ENCODE measurements around the gene ERVFRD-1.

The ERVFRD-1 gene

DNA sequence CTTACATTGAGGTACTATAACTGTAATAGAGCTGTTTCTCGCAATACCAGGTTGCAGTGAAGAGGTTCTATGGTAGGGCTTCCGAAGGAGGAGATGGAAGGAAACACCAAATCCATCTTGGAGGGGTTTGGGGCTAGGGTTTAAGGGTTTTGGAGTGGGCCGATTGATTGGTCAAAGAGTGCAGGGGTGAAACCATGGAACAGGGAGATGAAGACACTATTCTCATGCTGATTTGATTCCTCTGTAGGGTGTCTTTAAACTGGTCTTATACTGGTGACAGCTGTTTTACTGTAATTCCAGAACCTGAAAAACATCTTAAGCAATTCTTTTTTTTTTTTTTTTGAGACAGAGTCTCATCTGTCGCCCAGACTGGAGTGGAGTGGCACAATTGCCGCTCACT, 10.1 kb downstream of the ERVFRD-1 start:
- in situ Hi-C loops (cut with MboI; ENCODE audit: low sequenced_read_pairs, unreplicated experiment): no loop called here
- no peak for DNase-seq (ENCODE audit: low spot score)
- TF ChIP-seq CTCF (IDR thresholded peaks at IDR 0.05; ENCODE audit: borderline replicate concordance, control extremely low read depth, extremely low read depth, insufficient read depth, missing control alignments): no peak

DNA sequence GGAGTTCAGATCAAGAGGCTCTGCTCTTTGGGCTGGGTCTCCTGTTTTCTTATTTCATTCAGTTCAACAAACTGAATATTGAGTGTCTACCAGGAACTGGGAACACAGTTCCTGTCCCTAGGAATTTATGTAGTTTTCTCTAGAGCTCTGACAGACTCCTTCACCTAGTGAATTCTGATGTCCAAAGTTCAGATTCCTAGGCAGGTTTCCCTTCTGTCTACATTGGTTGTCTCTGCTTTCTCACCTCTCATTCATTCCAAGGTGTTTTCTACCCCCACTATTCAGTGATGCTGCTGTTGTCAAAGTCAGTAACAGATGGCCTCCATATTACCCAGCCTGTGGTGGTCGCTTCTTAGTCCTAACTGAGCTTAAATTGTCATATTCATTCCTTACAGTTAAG, 13.5 kb downstream of the ERVFRD-1 start:
- in situ Hi-C loops (cut with MboI; ENCODE audit: low sequenced_read_pairs, unreplicated experiment): no loop called here
- DNase-seq (ENCODE audit: low spot score): no peak
- no peak for TF ChIP-seq CTCF (IDR thresholded peaks at IDR 0.05; ENCODE audit: borderline replicate concordance, control extremely low read depth, extremely low read depth, insufficient read depth, missing control alignments)

GRCh38 chr6:11097476-11097875, 14.0 kb downstream of the ERVFRD-1 start:
- no peak for TF ChIP-seq CTCF (IDR thresholded peaks at IDR 0.05; ENCODE audit: borderline replicate concordance, control extremely low read depth, extremely low read depth, insufficient read depth, missing control alignments)
- DNase-seq (ENCODE audit: low spot score): no peak
- in situ Hi-C loops (cut with MboI; ENCODE audit: low sequenced_read_pairs, unreplicated experiment): no loop called here

DNA sequence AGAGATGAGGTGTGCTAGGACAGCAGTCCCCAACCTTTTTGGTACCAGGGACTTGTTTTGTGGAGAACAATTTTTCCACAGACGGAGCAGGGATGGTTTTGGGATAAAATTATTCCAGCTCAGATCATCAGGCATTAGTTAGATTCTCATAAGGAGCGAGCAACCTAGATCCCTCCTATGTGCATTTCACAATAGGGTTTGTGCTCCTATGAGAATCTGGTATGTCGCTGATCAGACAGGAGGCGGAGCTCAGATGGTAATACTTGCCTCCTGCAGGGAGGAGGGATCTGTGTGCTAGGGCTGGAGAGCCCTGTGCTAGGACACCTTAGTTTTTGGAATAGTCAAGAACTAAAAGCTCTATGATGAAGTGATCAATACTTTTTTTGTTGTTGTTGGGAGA, 15.4 kb downstream of the ERVFRD-1 start:
- DNase-seq (ENCODE audit: low spot score): no peak
- TF ChIP-seq CTCF (IDR thresholded peaks at IDR 0.05; ENCODE audit: borderline replicate concordance, control extremely low read depth, extremely low read depth, insufficient read depth, missing control alignments): no peak
- in situ Hi-C loops (cut with MboI; ENCODE audit: low sequenced_read_pairs, unreplicated experiment): no loop called here

DNA sequence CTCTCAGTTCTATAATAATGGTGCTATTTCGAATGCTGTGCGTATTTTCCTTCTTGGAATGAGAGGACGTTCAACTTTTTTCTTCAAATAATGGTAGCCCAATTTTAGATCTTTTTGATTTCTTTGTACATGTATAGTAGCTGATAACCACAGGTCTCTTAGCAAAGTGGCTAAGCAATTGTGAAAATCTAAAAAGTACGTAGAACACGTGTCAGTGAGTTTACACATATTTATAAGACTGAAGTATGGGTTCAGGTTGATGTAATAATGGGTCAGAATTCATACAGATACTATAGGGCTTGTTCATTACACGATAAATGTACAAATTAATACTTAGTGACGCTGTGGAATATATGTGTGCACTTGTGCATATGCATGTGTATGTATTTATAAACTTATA, 16.6 kb downstream of the ERVFRD-1 start:
- TF ChIP-seq CTCF (IDR thresholded peaks at IDR 0.05; ENCODE audit: borderline replicate concordance, control extremely low read depth, extremely low read depth, insufficient read depth, missing control alignments): no peak
- in situ Hi-C loops (cut with MboI; ENCODE audit: low sequenced_read_pairs, unreplicated experiment): no loop called here
- DNase-seq (ENCODE audit: low spot score): no peak

DNA sequence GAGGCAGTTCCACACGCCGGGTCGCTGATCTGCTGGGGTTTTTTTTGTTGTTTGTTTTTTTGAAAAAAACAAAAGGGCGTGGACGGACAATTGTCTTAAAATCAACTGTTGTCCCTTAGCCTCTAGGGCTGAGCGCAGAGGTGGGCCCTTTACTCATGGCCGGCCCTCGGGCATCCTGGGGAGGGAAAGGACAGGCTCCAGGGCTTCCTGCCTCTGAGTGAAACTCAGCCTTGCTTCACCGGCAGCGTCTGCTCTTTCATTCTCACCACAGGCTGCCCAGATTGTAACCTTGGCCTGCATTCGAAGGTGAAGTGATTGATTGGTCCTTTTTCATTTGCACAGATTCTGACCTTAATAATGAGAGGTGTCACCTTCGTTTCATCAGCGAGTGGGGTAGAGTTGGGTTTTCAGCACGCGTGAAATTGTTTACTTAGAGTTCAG, 17.1 kb downstream of the ERVFRD-1 start:
- DNase-seq (ENCODE audit: low spot score): peak; percentile 66
- in situ Hi-C loops (cut with MboI; ENCODE audit: low sequenced_read_pairs, unreplicated experiment): no loop called here
- TF ChIP-seq CTCF (IDR thresholded peaks at IDR 0.05; ENCODE audit: borderline replicate concordance, control extremely low read depth, extremely low read depth, insufficient read depth, missing control alignments): no peak

All from GM13976 (cell line).